H1 (cell line): ENCODE data around the gene TNS4. TPM values are rescaled to one million over a fixed set of nuclear protein-coding genes. Genes with fewer than 3 reads are reported as not detected.

ENCODE experiments used
- ASH2L ChIP-seq: fragments of 200-600, 300-600 bp; sonication (generic); IDR thresholded peaks from one replicate; pipeline ENCODE4 v1.7.1; 2017; ENCODE audit warnings: low read length
- CBX8 ChIP-seq: fragments of 300-800, 300-1000 bp; sonication (generic); IDR thresholded peaks from 2 replicates; pipeline ENCODE4 v1.7.1; 2016; ENCODE audit warnings: low read depth, low read length, borderline replicate concordance
- JUN ChIP-seq: IDR thresholded peaks from 2 replicates; pipeline ENCODE4 v1.6.1; 2011; ENCODE audit warnings: low read depth, mild to moderate bottlenecking, improper control_type of control experiment, low read length
- RNF2 ChIP-seq: fragments of 200-900, 300-1000 bp; sonication (generic); IDR thresholded peaks from 2 replicates; pipeline ENCODE4 v1.7.1; 2016; ENCODE audit warnings: borderline replicate concordance, low read depth, mild to moderate bottlenecking, antibody characterized with exemption, low read length; ENCODE audit not compliant: poor library complexity, severe bottlenecking; ENCODE audit errors: missing control alignments
- SUZ12 ChIP-seq: fragments of 200-600 bp; sonication (generic); IDR thresholded peaks from 2 replicates; pipeline ENCODE4 v1.6.1; 2012; ENCODE audit warnings: mild to moderate bottlenecking, inconsistent platforms, low read length, moderate library complexity, mixed read lengths
- TAF7 ChIP-seq: optimal IDR thresholded peaks from 2 replicates; pipeline ENCODE3; 2011; ENCODE audit warnings: low read depth, mild to moderate bottlenecking, inconsistent platforms, low read length, moderate library complexity, borderline replicate concordance
- USF2 ChIP-seq: IDR thresholded peaks from 2 replicates; pipeline ENCODE4 v1.6.1; 2011; ENCODE audit warnings: low read length, improper control_type of control experiment
- polyA plus RNA-seq, 7 experiments: library from polyadenylated mRNA; depleted of rRNA in 3 of 7; stranded (reverse) in 5 of 7; unstranded in 2 of 7; fragments of >200 nt in 5 of 7; fragments of 200-250 nt in 2 of 7; gene quantifications; 1 replicate in 5 of 7; 2 replicates in 1 of 7; 4 replicates in 1 of 7; pipeline versions ENCODE4 v1.2.1 to v1.2.3, GENCODE V29; 2011 to 2013; ENCODE audit warnings: missing spikeins in 2 of 7, mixed read lengths in 2 of 7
- total RNA-seq: library from RNA; stranded (reverse); fragmentation: NEBNext Ultra II Directional; extraction: Animal tissue kit (Norgen Biotek cat#: 25700); gene quantifications from 2 replicates; pipeline ENCODE4 v1.2.1, GENCODE V29; 2021

TNS4 gene
- total and polyA plus RNA-seq, 2 of the 8 experiments (the other 6 are each of a cell fraction or from before 2014, with no cell fraction given): 0.20 to 0.21 TPM

- no peak for TF ChIP-seq USF2
- no peak for TF ChIP-seq RNF2
- no peak for TF ChIP-seq JUN
- TF ChIP-seq TAF7: no peak
- no peak for TF ChIP-seq SUZ12
- no peak for TF ChIP-seq ASH2L
- no peak for TF ChIP-seq CBX8
These were observed 31.4 kb downstream of the TNS4 start (continued) for GRCh38 chr17:40469805-40470675.
